Activated naive CD4-positive, alpha-beta T cell (primary cell): ENCODE measurements around the gene CCDC181.

Experiments
- DNase-seq, 4 experiments: peaks; one replicate each; lab custom pipeline; 2025; lab: John Stamatoyannopoulos, UW

CCDC181 gene

DNA sequence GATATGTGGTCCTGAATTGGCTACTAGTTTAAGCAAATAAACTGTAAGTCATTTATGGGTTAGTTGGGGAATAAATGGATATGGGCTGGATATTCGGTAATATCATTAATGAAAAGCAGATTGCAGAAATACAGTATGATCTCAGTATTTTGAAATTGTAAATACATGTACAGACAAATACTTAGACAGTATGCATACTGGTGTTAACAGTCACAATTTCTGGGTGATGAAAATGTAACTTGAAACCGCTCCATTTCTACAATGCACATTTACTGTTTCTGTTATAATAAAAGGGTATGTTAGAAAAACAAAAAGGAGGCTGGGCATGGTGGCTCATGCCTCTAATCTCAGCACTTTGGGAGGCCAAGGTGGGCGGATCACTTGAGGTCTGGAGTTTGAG lies 31.3 kb downstream of the CCDC181 start:
- no peak for DNase-seq

DNA sequence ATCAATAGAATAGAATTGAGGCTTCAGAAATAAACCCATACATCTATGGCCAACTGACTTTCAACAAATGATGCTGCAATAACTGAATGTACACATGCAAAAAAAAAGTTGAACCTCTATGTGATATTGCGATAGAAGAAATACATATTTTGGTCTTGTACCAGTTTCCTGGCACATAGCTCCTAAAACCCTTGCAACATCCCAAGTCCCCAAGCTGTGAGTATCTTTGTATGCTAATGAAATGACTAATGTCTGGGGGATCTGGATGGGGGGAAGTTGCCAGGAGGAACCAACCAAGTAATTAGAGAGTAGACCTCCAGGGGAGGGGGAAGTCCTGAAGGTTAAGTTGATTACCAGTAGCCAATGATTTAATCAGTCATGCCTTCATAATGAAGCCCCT lies 34.9 kb downstream of the CCDC181 start:
- DNase-seq, result no peak

DNA sequence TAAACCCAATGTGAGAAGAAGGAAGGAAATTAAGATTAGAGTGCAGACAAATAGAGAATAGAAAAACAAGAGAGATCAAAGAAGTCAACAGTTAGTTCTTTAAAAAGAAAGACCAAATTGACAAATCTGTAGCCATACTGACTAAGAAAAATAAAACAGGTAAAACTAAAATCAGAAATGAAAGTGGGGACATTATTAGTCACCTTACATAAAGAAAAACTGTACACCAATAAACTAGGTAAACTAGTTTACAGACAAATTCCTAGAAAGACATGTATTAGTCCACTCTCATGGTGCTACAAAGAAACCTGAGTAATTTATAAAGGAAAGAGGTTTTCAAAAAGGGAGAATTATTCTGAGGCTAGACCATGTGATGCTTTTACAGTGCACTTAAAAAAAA lies 37.0 kb downstream of the CCDC181 start:
- no peak for DNase-seq

DNA sequence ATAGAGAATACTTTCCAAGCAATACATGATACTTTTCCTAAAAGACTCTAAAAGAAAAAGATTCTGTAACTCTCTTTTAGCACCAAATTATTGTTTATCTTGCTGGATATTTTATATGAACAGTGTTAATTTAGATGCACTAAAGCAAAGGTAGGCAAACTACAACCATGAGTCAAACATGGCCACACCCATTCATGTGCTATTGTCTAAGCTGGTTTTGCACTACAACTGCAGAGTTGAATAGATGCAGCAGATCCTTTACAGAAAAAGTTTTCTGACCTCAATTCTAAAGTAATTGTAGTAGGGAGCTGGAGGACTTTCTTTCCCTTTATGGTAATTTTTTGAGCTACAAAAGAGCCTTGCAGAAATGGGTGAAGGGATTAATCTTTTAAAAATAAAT lies 39.9 kb downstream of the CCDC181 start:
- DNase-seq, result no peak

DNA sequence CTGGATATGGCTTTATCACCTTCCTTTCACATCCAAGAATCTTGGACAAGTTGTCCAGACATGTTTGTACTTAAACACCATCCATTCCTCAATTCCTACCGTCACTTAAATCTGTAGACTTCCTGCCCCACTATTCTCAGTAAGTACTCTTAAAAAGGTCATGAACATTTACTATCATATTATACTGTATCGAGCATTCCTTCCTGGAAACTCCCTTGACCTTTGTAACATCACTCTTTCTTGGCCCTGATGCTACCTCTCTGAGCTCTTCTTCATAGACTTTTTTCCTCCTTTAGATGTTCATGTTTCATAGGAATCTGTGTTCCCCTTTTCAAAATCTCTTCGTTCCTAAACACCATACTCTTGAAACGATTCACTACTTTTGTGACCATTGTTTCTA lies 43.8 kb downstream of the CCDC181 start:
- no peak for DNase-seq

DNA sequence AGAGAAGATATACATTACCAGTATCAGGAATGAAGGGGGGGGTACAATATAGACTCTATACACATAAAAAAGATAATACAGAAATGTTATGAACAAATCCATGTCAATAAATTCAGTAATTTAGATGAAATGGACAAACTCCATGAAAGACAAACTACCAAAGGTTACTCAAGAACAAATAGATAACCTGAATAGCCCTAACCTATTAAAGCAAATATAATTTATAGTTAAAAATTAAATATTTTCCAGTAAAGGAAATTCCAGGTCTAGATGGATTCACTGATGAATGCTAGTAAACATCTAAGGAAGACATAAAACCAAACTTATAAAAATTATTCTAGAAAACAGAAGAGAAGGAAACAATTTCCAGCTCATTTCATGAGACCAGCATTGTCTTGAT lies 46.1 kb downstream of the CCDC181 start:
- no peak for DNase-seq

DNA sequence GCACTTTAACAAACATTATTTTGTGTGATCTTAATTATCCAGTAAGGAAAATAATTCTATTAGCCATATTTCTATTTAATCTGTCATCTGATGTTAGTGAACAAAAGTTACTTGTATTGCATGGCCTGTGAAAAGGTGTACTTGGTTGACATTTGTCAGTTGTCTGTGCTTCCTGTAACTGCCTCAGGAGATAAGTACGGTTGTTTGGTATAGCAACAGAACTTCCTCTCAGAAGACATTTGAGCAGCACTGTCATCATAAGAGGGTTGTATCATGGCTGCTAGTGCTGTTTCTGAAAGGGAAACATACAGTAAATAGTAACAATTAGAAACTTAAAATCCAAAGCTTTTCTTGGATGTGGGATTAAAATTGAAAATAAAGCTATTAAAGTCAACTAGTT lies 55.9 kb downstream of the CCDC181 start:
- no peak for DNase-seq

DNA sequence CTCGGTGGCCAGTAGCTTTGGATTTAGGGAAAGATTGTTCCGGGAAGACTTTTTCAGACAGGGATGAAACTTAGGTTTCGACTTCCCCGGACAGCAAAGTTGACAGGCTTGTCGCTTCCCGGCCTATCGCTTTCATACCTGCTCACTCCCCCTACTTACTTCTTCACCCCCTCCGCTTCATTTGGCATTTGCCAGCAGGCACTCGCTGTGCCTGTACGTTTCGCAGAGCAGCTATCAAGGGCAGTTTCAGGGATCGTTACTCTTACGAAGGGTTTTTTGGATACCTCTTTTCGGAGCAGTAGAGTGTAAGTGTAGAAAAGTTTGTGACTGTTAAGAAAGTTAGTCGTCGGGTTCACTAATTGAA lies 58.9 kb downstream of the CCDC181 start:
- DNase-seq, result peak in 2 of 4 experiments; percentile 5 to 7

DNA sequence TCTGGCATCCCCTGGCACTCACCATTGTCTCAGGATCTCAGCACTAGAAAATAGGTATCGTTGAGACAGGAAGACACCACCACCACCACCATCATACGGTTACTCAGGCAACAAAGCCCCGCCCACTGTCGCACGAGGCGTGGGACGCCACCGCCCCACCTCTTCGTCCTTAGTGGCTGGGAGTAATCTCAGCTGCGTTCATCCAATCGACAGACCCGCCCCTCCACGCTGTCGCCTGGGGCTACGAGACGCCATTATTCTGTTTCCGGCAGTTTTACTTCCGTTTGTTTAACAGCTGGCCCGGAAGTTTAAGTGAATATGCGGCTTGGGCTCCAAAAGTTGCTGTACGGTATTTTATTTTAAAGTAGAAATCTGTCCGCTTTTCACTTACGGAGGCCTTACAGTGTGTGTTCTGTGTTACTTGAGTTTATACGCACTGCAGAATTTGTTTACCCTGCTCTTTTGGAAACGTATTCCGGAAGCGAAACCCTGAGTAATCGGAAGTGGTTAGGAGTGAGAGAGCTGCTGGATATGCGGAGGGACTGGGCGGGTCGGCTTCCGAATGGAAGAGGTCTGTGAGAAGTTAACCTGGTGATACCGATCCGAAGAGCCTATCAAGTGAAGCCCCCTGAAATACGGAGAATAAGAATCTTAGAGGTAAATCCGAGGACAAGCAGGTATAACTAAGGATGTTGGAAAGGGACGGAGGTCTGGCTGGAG lies 59.4 kb downstream of the CCDC181 start, which contains the start of the genes BLZF1 and NME7:
Gene BLZF1, plus strand, starts transcription at position 510 of the 720 bp plus-strand sequence. CDS start 1,328 bp downstream, outside the sequence.
Gene NME7, minus strand, starts transcription at position 112 of the 720 bp plus-strand sequence. Its CDS starts 87 bp downstream, at position 25.
- peak; percentile 87 to 97 (median 94) for DNase-seq

DNA sequence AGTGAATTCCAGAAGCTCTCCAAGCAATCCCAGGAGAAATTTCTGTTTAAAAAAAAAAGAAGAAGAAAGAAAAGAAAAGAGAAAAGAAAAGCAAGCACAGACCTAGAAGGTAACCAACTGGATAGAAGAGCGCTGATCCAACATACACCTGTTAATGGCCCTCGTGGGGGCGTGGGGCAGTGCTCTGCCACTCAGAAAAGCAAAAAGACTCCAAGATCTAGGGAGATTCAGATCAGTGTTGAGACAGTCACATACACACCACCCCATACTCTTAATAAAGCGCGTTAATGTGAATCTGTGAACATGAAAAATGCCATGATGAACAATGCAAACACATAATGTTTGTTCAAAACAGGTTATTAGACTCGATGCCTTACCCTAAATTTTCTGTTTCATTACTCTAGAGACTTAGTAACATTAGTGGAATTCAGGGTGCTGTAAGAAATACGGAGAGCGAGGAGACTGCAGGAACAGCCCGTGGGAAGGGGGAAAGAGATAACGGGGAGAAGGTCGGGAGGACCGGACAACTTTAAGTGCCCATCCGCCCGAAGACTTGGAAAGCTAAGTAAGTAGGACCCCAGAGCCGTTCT lies 60.1 kb downstream of the CCDC181 start:
- DNase-seq, result no peak

DNA sequence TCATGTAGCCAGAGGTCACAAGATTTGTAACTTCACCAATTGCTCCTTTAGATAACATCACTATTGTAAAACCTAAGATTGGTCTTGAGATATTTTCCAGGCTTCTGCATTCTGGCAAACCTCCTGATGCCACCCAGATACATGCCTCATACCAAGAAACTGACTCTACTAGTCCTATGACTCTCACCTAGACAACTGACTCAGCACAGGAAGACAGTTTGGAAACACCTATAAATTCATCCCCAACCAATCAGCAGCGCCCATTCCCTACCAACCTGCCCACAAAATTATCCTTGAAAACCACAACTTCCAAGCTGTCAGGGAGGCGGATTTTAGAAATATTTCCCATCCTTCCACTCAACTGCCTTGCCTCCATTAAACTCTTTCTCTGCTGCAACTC lies 62.3 kb downstream of the CCDC181 start:
- DNase-seq, result no peak

DNA sequence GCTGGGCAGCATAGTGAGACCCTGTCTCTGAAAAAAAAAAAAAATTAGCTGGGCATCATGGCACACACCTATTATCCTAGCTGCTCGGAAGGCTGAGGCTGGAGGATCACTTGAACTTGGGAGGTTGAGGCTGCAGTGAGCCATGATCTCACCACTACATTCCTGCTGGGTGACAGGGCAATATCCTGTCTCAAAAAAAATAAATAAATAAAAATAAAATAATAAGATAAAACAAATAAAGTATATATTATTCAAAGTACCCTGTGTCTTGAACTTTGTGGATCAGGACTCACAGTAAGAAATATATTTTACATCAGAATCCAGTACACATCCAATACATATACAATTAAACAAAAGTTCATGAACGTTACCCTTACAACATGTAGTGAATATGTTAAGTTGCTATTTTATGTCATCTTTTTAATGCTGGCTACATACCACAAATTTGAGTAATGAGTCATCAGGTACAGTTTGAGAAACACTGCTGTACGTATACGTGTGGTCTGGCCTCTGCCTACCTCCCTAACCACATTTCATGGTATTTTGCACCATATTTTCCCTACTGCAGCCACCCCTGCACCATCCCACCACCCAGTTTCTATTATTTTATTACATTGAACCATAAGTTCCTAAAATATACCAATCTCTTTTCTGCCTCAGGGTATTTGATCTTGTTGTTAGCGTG lies 64.1 kb downstream of the CCDC181 start:
- no peak for DNase-seq

DNA sequence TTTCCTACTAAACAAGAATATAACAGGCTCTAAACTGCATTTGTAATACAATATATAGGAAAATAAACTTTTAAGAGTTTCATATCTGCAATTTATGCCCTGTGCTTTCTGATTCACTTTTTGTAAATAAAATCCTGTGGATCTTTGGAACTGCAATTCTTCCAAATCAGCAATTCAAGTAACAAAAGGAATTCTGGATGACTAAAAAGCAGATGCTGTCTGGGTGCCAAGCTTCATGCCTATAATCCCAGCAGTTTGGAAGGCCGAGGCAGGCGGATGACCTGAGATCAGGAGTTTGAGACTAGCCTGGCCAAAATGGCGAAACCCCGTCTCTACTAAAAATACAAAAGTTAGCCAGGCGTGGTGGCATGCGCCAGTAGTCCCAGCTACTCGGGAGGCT lies 66.0 kb downstream of the CCDC181 start:
- no peak for DNase-seq

DNA sequence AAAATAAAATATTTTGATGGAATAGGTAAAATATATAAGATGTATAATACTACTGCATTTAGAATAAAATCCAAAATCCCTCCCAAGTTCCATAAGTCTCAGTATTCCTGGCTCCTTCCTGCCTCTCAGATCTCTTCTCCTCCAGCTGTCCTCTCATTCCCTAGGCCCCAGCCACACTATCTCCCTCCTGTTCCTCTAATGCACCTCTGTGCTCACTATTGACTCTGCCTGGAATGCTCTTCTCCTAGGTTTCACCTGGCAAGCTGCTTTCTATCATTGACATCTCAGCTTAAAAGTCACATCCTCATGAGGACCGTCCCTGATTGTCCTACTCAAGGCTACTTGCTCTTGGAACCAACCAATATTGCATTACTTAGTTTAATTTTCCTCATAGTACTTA lies 66.9 kb downstream of the CCDC181 start:
- no peak for DNase-seq

DNA sequence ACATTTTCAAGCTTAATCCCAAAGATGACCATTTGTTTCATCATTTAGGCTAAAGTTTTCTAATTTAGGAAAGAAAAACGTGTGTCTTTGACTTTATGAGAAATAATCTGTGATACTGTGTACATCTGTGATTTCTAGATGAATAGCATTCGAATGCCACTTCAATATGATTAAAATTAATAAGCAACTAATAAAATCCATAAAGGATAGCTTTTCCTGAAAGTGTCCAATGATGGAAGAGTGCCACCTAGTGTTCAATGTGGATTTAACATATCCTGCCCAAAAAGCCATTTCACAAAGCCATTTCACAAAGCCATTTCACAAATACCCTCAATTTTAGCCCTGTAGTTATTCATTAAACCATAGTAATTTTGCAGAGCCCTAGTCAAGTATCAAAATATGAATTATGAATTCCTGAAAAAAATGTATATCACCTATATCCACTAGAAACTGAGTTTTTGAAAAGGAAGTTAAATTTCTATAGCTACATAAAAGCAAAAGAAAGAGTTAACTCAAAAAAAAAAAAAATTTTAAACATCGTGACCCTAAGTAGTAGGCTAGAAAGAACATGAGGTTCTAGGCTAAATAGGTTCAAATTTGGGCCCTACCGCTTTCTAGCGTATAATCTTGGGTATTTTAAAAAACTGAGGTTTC lies 78.8 kb downstream of the CCDC181 start:
- no peak for DNase-seq

DNA sequence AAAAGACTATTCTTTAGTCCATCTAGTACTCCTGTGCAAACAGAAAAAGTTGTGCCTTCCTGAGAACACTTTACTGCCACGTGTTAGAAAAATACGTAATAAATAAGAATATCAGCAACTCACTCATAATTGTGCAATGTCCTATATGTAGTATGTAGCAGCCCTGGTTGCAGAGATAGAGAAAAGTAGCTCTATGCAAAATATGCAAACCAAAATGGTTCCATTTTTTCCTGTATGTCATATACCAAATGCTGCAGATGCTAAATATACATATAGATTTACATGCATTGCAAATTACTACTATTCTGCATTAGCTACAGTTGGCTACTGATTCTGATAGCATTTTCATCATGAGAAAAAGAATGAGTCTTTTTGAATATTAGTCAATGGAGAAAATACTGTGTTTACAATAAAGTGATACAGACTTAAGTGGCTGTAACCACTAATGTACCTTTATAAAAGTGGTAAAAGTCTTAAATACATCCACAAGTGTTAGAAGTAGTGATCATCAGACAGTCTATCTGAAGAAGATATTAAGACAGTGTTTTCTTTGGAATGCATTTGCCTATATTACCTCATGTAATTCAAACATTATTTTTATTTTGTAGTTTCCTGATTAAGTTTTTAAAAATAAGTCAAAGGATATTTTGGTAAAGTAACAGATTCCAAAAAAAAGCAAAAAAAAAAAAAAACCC lies 79.4 kb downstream of the CCDC181 start:
- no peak for DNase-seq

DNA sequence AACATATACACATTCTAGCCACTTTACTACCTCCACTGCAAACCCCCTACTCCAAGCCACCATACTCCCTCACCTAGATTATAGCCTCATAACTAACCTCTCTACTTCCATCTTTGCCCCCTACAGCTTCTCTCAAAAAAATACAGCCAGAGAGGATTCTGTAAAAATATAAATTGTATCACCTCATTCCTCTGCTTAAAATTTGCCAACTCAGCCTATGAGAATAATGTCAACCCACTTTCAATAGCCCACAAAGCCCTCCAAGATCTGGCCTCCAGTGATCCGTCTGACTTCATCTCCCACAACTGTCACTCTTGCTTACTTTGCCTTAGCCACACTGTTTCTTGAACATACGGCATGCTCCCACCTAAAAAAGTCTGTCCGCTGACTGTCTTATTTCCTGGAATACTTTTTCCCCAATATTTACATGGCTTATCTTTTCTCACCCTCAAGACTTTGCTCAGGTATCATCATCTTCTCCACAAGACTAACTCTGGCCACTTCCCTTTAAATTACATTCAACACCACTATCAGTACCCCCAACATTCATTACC lies 81.2 kb downstream of the CCDC181 start:
- no peak for DNase-seq

DNA sequence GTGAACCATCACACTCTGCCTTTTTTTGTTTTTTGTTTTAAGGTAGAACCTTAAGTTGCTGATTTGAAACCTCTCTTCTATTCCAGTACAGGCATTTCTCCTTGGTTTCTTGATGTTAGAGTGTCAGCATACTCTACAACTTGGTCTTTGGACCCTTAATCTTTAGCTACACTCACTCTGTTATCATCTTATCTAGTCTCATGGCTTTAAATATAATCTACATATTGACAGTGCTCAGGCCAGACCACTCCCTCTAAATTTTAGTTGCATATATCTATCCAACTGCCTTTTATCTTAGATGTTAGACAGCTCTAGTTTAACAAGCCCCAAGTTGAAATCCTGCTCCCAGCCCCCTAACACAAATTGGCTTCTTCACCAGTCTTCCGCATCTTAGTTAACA lies 81.8 kb downstream of the CCDC181 start:
- no peak for DNase-seq
